GM21526 (cell line): ENCODE results near the gene PDE10A.
"Not testable (repeated sequence)": the region's sequence is repeated elsewhere in the genome, so short reads cannot be mapped to it uniquely, and the experiment has no call there.

Source experiments
- ATAC-seq: cut with Tn5 transposase; IDR thresholded peaks from one replicate; pipeline ENCODE4 v1.9.1; 2021; ENCODE audit warnings: moderate library complexity; ENCODE audit not compliant: unreplicated experiment, low FRiP score

The PDE10A gene

DNA sequence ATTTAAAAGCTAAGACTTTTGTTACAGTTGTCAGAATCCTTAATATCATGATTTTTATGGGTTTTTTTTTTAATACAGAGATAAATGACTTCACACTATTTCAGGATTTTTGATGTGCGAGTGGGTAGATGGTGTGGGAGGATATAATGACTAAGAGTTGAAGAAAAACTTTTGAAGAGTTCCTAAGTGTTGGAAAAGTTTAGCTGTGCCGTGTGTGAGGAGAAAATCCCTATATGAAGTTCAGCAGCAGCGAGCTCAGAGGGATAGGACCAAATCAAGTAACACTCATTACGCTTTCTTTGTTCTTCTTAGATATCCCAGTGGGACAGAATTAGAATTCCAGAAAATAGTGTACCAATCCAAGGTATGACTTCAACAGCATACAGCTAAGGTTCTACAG is 34.1 kb downstream of the PDE10A start:
- no peak for ATAC-seq

DNA sequence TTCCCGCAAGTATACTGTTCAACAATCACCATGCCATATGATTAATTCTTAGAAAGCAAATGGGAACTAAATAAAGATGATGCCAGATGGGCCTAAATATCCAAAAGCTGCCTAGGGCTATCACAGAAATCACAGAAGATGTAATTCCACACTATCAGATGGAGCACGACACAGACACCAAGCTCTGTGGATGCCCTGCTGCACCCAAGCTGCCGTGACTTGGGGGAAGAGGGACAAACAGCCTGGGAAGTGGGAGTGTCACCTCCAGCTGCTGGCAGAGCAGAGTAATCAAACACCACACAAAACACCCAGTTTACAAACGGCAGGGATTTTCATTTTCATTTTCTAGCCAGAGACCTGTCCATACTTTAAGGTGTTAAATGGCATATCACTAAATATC is 35.7 kb downstream of the PDE10A start:
- ATAC-seq, result no peak

DNA sequence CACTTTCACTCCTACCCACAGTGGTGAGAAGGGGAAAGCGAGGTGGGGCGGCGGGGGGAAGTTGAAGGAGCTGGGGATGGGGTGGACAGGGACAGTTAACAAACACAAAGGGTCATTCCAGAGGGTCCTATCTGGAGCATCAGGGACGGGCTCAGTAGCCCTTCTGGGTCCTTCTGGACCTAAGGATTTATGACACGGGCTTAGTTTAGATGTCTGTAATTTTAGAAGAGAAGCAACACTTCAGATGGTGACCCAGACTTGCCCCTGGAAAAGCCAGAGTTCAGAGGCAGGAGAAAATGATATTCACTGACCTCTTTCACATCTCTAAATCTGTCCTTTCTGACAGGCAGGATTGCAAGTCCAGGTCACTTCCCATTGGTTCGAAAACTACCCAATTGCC is 36.3 kb downstream of the PDE10A start:
- ATAC-seq, result no peak

DNA sequence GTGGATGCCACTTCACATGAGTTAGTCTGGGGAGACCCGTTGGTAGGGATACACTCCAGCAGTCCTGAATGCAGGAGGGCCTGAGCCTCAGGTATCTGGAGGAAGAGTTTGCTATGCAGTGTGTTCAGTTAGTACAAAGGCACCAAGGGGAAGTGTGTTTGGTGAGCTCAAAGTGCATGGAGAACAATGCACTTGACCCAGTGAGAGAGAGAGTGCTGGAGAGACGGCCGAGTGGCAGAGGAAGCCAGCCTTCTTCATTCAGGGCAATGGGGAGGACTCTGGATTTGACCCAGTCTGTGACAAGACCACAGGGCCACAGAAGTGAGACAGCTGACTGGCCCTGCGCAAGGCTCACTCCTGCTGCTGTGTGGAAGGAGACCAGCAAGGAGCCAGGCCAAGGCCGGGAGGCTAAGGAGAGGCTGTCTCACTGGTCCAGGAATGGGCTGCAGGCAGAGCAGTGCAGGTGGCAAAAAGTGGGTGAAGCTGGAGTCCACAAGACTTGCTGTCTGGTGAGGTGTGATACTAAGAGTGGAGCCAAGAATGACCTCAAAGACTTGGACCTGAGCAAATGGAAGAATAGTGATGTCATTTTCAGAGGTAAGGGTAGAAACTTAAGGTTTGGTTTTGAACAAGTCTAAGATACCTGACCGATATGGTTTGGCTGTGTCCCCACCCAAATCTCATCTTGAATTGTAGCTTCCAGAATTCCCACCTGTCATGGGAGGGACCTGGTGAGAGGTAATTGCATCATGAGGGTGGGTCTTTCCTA is 38.0 kb downstream of the PDE10A start:
- no peak for ATAC-seq

DNA sequence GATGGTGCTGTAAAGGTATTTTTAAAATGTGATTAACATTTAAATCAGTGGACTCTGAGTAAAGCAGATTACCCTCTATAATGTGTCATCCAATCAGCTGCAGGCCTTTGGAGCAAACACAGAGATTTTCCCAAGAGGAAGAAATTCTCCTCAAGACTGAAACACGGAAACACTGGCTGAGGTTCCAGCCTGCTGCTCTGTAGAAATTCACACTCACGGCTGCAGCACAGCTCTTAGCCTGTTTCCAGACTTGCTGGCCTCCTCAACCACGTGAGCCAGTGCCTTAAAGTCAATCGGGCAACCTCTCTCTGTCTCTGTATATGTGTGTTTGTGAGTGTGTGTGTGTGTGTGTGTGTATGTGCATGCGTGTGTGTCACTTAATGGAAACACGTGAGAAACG is 41.1 kb downstream of the PDE10A start:
- no peak for ATAC-seq

DNA sequence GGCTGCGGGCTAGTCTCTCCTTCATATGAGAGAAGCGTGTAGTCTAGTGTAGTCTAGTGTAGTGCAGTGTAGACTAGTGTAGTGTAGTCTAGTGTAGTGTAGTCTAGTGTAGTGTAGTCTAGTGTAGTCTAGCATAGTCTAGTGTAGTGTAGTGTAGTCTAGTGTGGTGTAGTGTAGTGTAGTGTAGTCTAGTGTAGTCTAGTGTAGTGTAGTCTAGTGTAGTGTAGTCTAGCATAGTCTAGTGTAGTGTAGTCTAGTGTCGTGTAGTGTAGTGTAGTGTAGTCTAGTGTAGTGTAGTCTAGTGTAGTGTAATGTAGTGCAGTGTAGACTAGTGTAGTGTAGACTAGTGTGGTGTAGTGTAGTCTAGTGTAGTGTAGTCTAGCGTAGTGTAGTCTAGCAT is 44.1 kb downstream of the PDE10A start:
- not testable (repeated sequence) for ATAC-seq

DNA sequence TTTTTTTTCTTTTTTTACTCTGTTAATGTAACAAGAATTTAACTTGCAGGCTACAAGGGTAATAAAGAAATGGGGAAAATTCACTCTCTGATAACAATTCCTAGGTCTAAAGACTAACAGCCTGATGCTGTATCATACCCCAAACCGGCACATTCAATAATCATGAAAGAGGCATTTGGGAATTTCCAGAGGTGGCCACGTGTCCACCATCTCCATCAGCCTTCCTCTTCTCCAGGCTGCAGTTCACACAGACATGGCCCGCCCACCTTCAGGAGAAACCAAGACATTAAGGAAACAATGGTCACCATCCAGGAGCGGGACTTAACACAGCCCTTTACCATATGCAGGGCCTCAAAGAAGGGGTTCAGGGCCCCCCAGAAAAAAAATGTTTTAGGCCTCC is 44.8 kb downstream of the PDE10A start:
- no peak for ATAC-seq

DNA sequence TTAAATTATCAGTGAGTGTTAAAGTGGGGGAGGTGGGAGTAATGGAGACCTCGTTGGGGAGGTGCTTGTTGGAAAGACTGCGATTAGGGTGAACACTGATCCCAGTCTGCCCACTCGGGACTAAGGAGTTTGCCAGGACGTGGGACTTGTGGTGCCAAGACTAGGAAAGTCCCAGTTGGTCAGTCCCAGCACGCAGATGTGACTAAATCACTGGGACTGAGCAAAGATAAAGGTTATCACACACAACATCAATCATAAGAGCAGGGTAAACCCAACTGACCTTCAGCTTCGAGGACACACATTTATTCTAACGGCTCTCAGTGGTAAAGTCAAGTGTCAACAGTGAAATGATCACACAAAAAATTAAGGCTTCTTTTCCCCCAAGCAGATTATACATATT is 45.5 kb downstream of the PDE10A start:
- ATAC-seq, result no peak

DNA sequence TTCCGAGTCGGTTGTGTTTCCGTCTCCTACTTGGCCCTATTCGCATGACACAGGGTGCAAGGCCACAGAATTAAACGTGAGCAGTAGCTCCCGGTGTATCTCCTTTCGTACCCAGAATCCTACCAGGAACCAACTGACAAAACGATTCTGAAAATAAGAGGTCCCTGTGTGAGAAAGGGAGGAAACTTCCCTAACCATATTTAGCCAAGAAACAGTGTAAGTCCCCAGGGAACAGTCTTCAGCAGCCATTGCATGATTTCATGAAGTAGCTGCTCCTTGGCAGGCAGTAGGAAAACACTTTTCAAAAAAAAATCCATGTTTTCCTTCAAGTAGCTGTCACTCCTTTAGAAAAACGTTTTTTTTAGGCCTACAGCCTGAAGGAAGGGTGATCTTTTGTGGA is 46.9 kb downstream of the PDE10A start:
- no peak for ATAC-seq

DNA sequence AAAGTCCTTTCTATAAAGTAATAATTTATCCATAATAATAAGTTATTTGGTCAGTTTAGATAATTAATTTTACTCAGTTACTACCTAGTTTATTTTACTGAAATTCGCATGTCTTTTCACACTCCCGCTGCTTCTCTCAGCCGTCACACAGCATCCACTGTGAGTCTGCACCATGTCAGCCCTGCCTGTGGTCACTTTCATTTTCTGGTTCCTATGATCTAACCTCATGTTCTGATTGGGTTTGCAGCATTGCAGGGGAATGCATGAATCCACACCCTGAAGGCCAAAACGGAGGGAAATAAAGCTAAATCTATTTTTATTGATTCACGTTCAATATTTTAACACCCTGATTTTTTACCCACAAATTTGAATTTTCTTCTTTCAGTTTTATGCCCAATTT is 47.4 kb downstream of the PDE10A start:
- no peak for ATAC-seq

DNA sequence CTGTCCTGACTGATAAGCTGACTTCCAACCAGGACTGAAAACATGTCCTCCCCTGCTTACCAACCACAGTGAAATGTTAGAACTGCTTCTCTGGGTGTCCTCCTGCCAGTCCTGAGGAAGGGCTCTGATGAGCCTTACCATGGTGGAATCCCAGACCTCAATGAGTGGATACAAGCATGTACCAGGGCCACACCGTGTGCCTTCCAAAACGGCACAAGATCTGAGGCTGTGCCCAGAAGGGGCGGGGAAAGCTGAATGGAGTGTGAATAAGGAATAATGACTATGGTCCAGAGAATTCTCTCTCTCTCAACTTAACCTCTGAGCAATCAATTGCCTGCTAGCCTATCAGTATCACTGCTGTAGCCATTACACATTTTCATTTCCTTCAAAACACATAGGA is 51.7 kb downstream of the PDE10A start:
- no peak for ATAC-seq

DNA sequence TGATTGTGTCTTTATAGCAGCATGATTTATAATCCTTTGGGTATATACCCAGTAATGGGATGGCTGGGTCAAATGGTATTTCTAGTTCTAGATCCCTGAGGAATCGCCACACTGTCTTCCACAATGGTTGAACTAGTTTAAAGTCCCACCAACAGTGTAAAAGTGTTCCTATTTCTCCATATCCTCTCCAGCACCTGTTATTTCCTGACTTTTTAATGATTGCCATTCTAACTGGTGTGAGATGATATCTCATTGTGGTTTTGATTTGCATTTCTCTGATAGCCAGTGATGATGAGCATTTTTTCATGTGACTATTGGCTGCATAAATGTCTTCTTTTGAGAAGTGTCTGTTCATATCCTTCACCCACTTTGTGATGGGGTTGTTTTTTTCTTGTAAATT is 54.5 kb downstream of the PDE10A start:
- not testable (repeated sequence) for ATAC-seq

DNA sequence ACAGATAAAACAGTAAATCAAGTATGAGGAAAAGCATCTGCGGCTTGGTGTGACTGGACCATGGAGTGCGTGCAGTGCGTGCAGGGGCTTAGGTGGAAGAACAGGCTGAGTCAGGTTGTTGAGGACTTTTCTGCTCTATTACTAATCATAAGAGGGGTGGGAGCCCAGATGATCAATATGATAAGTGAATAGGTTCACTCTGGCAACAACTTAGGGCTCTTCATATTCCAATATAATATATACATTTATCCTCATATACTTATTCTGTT is 56.4 kb downstream of the PDE10A start:
- no peak for ATAC-seq

DNA sequence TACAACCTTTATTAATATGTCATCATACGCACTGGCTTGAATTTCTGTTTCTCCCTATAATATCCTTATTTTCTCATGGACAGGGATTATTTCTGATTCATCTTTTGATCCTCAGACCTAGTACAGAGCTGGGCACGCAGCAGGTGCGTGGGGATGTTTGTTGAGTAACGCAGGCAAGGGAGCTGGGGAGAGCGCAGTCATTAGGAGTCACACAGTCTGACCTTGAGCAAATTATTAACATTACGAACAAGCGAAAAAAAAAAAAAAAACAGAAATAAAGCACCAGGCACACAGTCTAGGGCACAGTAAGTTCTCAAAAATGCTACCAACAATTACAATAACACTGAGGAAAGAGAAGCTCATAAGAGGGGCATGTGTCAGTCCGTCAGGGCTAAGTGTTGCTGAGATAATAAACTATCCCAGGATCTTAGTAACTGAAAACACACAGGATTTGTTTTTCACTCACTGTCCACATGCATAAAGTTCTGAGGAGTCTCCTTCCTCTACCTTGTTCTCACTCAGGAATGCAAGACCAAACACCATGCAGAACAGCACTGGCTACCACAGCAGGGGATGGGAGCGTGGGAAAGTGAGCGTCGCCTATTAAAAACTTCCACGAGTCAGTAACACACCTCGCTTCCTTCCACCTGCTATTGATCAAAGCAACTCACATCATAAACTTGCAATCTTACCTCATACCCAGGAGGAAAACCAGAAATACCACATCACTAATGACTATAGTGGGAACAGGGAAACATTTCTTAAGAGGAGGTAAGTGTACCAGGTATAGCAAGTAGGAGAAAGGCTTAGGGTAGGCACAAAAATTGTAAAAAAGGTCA is 56.9 kb downstream of the PDE10A start:
- ATAC-seq, result no peak

DNA sequence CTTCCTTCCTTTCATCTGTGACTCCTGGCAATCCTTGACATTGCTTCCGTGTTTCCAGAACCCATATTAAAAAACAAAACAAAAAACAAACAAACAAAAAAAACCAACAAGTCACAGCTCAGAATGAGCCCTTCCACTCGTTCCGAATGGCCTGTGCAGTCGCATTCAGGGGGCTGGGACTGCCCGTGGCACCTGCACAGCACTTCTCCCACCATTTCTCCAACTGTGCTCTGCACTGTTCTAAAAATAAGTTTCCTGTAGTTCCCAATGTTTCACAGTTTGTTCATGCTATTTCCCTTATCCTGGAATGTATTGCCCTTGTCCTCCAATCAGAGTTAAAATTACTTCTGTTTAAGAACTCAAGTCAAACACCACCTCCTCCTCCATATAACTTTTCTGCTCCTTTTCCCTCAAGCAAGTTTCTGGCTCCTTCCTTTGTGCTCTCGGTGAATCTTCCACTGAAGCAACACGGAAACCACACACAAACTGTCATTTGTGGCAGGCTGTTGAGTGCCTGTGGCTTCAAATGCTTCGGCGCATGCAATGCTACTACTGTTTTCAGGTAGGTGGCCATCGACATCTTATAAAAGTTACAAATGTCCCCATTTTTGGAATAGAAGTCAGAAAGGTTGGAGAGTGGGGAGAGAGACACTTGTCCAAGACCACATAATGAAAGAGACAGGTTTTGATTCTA is 57.7 kb downstream of the PDE10A start:
- no peak for ATAC-seq

DNA sequence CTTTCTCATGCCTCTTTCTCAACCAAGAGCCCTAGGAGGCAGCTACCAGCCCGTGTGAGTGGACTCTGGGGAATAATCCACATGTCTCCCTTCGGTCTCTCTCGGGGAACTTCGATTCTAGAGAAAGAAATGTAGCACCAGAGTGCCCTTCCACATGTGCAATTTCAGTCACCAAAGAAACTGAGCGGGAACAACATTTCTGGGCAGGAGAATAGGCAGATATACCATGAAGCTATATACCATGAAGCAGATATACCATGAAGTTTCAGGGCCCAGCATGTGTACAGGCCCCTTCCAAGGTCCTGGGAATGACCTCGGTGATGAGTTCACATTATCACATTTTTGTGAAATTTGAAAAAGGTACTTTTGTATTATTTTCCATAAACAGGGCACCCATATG is 60.8 kb downstream of the PDE10A start:
- no peak for ATAC-seq

DNA sequence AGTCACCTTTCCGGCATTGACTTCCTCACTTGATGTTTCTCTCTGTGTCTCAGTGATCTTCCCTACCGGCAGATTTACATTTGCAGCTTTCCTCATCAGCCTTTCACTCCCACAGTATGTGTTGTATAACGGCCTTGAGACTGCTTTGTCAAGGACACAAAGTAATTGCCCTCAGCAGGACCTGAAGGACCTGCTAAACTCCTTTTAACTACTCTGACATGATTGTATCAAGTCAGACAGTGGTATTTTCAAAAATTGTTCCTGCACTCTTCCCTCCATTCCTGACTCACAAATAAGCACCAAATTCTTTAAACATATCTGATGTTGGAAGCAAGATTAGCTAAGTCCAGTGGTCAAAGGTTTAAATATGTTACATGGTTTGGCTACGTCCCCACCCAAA is 62.4 kb downstream of the PDE10A start:
- no peak for ATAC-seq

DNA sequence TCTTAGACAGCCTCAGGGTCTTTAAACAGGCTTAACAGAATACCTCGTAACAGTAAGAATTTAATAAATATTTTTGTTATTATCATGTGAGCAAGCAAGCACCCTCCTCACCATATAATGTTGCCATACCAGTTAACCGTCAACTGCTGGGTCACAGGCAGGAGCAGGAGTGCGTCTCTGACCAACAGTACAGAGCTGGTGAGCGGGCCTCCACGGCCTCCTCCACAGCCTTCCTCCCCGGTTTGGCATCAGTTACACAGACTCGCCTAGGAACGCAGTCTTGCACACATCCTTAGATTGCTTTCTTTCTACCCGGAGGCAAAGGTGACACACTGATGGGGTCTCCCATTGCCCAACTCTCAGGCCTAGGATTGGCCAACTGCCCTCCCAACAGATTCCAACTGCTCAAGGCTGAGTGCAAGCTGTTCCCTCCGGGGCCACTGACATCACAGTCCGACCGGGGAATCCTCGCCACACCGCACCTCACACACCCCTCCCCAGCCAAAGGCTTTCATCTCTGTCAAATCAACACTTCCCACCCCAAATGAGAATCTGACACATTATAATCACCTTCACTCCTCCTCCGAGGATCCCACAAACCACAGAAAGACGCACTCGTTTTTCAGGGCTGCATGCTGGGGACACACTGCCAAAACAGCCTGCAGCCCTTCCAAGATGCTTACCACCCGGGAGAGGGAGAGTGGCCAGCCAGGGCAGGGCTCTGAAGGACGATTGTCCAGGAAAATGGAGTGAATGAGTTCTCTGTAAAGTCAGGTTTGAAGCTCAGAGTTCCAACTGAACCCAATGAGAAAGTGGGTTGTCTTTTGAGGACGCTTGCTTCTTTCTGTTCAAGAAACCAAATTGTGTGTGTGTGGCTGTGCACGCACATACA is 63.2 kb downstream of the PDE10A start:
- no peak for ATAC-seq

DNA sequence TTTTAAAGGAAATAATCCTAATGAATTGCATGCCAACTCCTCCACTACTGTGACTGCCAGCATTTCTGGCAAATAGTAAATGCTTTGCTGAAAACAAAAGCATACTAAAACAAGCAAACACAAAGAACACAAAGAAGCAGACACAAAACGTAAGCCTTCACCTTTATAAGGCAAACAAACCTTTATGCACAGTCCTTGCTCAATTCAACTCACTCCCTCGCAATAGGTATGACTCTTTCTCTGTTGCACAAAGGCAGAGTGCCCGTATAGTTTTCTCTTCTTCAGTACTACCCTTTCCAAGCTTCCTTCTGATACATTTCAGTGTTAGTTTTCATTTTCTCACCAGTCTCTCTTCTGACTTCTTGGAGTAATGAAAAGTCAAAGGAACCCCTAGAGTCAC is 63.9 kb downstream of the PDE10A start:
- ATAC-seq, result no peak

DNA sequence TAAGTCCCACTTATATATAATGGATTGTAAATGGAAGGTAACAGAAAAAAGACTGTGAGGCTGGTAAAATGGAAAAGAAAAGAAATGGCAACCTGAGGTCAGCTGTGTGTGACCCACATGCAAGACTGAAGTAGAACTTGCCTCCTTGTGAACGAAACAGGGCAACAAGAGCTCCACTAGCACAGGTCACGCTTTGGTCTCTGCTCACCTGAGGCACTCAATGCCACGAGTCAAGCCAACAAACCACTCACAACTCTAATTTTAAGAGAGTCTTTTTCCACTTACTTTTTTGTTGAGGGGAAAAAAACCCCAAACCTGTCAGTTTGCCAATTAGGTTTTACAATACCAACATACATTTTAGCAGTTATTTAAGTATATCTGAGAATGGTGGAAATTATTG is 65.2 kb downstream of the PDE10A start:
- no peak for ATAC-seq
